ENCODE data around the gene TGFB3.

DNA sequence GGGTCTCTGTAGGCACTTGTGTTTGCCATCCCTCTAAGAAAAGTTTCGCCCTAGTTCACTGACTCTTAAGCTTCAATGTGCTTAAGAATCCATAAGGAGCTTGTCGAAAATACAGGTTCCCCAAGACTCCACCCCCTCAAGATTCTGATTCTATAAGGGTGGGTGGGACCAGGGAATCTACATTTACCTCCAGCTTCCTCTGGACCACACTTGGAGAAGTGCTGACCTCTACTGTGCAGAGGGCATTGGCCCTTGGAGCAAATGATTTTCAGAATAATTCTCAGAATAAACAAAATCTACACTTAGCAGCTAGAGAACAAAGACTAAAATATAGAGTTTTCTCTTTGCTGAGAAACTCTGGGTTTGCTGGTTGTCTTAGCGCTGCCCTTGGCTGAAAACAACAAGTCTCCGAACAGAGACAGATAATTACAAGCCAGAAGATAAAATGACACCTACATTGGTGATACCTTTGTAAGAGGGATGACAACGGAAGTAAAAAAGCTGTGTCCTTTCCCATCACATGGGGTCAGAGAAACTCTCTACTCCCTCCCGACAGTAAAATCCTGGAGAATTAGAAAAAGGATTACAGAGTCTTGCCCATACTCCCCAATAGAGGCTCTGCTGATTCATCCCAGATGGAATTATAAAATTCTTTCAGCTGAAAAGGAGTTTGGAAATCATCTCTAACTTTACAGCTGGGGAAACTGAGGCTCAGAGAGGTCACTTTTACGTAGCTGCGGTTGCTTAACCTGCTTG lies 4.8 kb downstream of the TGFB3 start:
- TF ChIP-seq, protein P1, sequence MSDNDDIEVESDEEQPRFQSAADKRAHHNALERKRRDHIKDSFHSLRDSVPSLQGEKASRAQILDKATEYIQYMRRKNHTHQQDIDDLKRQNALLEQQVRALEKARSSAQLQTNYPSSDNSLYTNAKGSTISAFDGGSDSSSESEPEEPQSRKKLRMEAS (IDR thresholded peaks at IDR 0.05): no peak
- TF ChIP-seq RAD21 (IDR thresholded peaks at IDR 0.05; ENCODE audit: low read depth): peak; percentile 52
